Spinal cord (tissue), 10 donors: Measurements from ENCODE around the gene FOXN3. TPM values are rescaled to one million over a fixed set of nuclear protein-coding genes. Genes with fewer than 3 reads are reported as not detected.
A peak's percentile ranks its signal among the peaks of the same experiment; 100 is the strongest.

Experiments
- DNase-seq, 6 donors: peaks; one replicate each; pipeline versions ENCODE4 v3.0.0 to v3.0.0-alpha.2; 2013 to 2015; ENCODE audit warnings: low spot score in 6 of 6, low read depth in 4 of 6
- H3K27ac ChIP-seq: one replicate; pipeline ENCODE4 v1.5.1; 2013; ENCODE audit warnings: low read depth, low read length, control low read depth
- H3K27me3 ChIP-seq: one replicate; pipeline ENCODE4 v1.6.1; 2013; ENCODE audit warnings: low read length; ENCODE audit not compliant: control insufficient read depth, insufficient read depth
- H3K36me3 ChIP-seq: one replicate; pipeline ENCODE4 v1.6.1; 2013; ENCODE audit warnings: low read length; ENCODE audit not compliant: control insufficient read depth, insufficient read depth
- H3K4me1 ChIP-seq: one replicate; pipeline ENCODE4 v1.6.1; 2013; ENCODE audit warnings: low read length; ENCODE audit not compliant: control insufficient read depth, insufficient read depth
- H3K4me3 ChIP-seq: one replicate; pipeline ENCODE4 v1.5.1; 2013; ENCODE audit warnings: low read depth, low read length, control low read depth
- H3K9me3 ChIP-seq: one replicate; pipeline ENCODE4 v1.6.1; 2013; ENCODE audit warnings: low read length; ENCODE audit not compliant: control insufficient read depth, insufficient read depth
- WGBS: methylation state at CpG from one replicate; pipeline ENCODE4 v1.1.5; 2013; ENCODE audit warnings: missing lambda C conversion rate; ENCODE audit not compliant: insufficient coverage; 5-methylcytosine and 5-hydroxymethylcytosine counted together
- polyA plus RNA-seq, 2 donors: library from polyadenylated mRNA; unstranded; fragments of 120-200 nt; gene quantifications; one replicate each; pipeline ENCODE4 v1.2.1, GENCODE V29; 2013; ENCODE audit not compliant: insufficient read length in 2 of 2
- total RNA-seq, 2 donors: library from RNA; depleted of rRNA in 1 of 2; stranded (reverse); fragments of 120-200 nt in 1 of 2; fragments of >200 nt in 1 of 2; gene quantifications; one replicate each; pipeline versions ENCODE4 v1.2.3 to v1.2.4, GENCODE V29; 2013 to 2014
- donor health status: healthy.

FOXN3 gene
- total and polyA plus RNA-seq, 4 donors, result 37.8 to 56.8 (median 46.8) TPM

DNA sequence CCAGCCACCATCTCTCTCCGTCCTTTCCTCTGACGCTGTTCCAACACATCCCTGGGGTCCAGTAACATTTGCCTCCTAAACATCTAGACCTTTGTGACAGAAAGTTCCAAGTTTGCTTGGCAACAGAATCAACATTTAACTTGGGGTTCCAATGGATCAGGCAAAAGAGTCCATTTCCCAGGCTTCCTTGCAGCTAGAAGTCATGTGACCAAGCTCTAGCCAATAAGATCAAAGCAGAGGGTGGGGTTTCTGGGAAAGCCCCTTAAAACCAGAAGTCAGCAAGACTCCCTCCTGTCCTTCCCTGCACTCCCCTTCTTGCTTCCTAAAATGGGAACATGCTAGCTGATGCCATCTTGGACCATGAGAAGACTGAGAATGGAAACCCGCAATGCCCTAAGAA, 14.7 kb downstream of the FOXN3 start:
- Histone ChIP-seq H3K27ac (no peak overlapping the region), H3K4me1 (peaks cover 16% of the 10 kb centered on the region), H3K9me3 (no peaks in the 10 kb centered on the region), H3K27me3 (no peaks in the 10 kb centered on the region), H3K36me3 (no peaks in the 10 kb centered on the region), H3K4me3 (no peak overlapping the region)
- no peak for DNase-seq
- 60% methylated on average over 3 of the region's 3 CpGs for WGBS

GRCh38 chr14:89401761-89402160, 15.3 kb downstream of the FOXN3 start:
- H3K27me3 ChIP-seq, result no peaks in the 10 kb centered on the region
- H3K4me1 ChIP-seq, result peaks cover 16% of the 10 kb centered on the region
- no peak overlapping the region for H3K27ac ChIP-seq
- no peak overlapping the region for H3K4me3 ChIP-seq
- no peaks in the 10 kb centered on the region for H3K36me3 ChIP-seq
- no peaks in the 10 kb centered on the region for H3K9me3 ChIP-seq
- 29% methylated on average over 1 of the region's 4 CpGs for WGBS
- no peak for DNase-seq

GRCh38 chr14:89401241-89401640, 15.8 kb downstream of the FOXN3 start:
- 100% methylated on average over 4 of the region's 5 CpGs for WGBS
- Histone ChIP-seq H3K4me1 (peaks cover 16% of the 10 kb centered on the region), H3K27ac (no peak overlapping the region)

GRCh38 chr14:89400529-89400928, 16.5 kb downstream of the FOXN3 start:
- no peak for DNase-seq
- H3K36me3 ChIP-seq, result no peaks in the 10 kb centered on the region
- no peak overlapping the region for H3K27ac ChIP-seq
- WGBS, result 85% methylated on average over 2 of the region's 2 CpGs
- no peak overlapping the region for H3K4me3 ChIP-seq
- no peaks in the 10 kb centered on the region for H3K27me3 ChIP-seq
- no peaks in the 10 kb centered on the region for H3K9me3 ChIP-seq
- peaks cover 16% of the 10 kb centered on the region for H3K4me1 ChIP-seq

More at GRCh38 chr14:89401241-89401640, 15.8 kb downstream of the FOXN3 start:
- DNase-seq, result no peak
- Histone ChIP-seq H3K27me3 (no peaks in the 10 kb centered on the region), H3K4me3 (no peak overlapping the region), H3K36me3 (no peaks in the 10 kb centered on the region), H3K9me3 (no peaks in the 10 kb centered on the region)

- peak in 5 of 6 donors; percentile 43 to 94 (median 70) for DNase-seq
- Histone ChIP-seq H3K36me3 (no peaks in the 10 kb centered on the region), H3K4me3 (no peak overlapping the region), H3K4me1 (peaks cover 16% of the 10 kb centered on the region), H3K27me3 (no peaks in the 10 kb centered on the region), H3K27ac (peak overlapping the region; percentile 30), H3K9me3 (no peaks in the 10 kb centered on the region)
- WGBS, result 6% methylated on average over 6 of the region's 10 CpGs
Measured at GRCh38 chr14:89399594-89400068, 17.4 kb downstream of the FOXN3 start.

DNA sequence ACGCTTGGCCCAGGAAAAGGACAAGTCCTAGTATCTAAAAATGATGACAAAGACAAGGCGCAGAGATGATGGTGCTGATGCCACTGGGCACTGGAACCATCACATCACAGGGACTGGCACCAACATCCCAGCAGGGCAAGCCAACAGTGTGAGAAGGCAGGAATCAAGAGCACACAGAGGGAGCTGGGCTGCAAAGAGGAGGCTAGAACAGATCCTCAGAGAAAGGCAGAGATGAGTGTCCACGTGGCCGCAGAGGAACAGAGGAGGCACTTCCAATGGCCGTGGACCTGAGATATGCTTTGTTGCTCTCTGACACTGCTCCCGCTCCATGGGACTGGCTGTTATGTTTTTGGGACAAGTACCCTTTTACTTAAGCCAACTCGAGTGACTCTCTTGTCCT, 17.9 kb downstream of the FOXN3 start:
- no peak for DNase-seq
- Histone ChIP-seq H3K4me3 (no peak overlapping the region), H3K9me3 (no peaks in the 10 kb centered on the region), H3K27me3 (no peaks in the 10 kb centered on the region), H3K36me3 (no peaks in the 10 kb centered on the region), H3K4me1 (peaks cover 16% of the 10 kb centered on the region), H3K27ac (peak overlapping the region; percentile 30)
- 45% methylated on average over 6 of the region's 7 CpGs for WGBS

DNA sequence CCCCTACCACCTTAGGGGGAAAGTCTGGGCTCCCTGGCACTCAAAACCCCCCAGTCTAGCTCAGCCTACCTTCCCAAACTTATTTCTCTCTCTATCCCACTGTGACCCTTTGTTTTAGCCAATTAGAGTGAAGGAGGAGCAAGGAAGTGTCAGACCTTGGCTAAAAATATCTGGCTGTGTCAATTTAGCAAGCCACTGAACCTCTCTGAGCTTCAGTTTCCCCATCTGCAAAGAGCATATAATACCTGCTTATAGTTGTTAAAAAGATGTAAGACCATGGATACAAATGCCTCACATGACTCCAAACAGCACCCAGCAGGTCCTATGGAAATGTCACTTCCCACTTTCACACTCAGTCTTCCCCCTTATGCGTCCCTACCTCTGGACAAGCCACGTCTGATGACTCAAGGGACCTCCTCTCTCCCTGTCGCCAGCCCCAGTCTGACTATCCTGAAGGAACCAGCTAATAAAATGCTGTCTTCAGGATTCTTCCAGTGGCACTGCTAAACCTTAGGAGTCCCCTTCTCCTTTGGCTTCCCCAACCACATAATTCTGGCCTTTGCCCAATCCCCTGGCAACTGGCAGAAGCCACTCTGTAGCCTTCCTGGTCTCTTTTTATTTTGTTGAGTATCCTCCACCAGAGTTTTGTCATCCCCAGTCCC, 19.3 kb downstream of the FOXN3 start:
- Histone ChIP-seq H3K4me3 (no peak overlapping the region), H3K4me1 (peaks cover 16% of the 10 kb centered on the region), H3K27me3 (no peaks in the 10 kb centered on the region), H3K36me3 (no peaks in the 10 kb centered on the region), H3K27ac (no peak overlapping the region), H3K9me3 (no peaks in the 10 kb centered on the region)
- DNase-seq, result no peak
- 86% methylated on average over 3 of the region's 3 CpGs for WGBS

GRCh38 chr14:89394972-89395371, 22.1 kb downstream of the FOXN3 start:
- DNase-seq, result peak in 1 of 6 donors; percentile 61
- H3K27me3 ChIP-seq, result no peaks in the 10 kb centered on the region
- H3K4me1 ChIP-seq, result peaks cover 21% of the 10 kb centered on the region
- H3K9me3 ChIP-seq, result no peaks in the 10 kb centered on the region
- no peak overlapping the region for H3K27ac ChIP-seq
- WGBS, result 60% methylated on average over 2 of the region's 4 CpGs
- H3K4me3 ChIP-seq, result no peak overlapping the region
- no peaks in the 10 kb centered on the region for H3K36me3 ChIP-seq

- Histone ChIP-seq H3K4me3 (no peak overlapping the region), H3K27me3 (no peaks in the 10 kb centered on the region), H3K9me3 (no peaks in the 10 kb centered on the region), H3K4me1 (peaks cover 26% of the 10 kb centered on the region), H3K27ac (no peak overlapping the region), H3K36me3 (no peaks in the 10 kb centered on the region)
- no peak for DNase-seq
- WGBS, result 92% methylated on average over 2 of the region's 6 CpGs
Measured at GRCh38 chr14:89393222-89393745, 23.7 kb downstream of the FOXN3 start.

DNA sequence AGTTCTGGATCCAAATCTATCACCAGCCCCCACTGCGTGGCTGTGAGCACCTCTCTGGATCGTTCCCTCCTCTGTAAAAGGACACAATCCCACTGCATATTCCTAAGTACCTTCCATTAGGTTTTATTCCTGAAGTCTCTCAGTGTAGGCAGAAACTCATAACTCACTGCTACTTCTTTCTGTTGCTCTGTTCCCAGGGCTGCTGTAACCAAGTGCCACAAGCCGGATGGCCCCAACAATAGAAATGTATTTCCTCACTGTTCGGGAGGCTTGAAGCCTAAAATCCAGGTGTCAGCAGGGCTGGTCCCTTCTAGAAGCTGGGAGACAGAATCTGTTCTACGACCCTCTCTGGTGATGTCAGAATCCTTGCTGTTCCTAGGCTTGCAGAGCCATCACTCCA, 24.9 kb downstream of the FOXN3 start:
- Histone ChIP-seq H3K9me3 (no peaks in the 10 kb centered on the region), H3K4me3 (no peak overlapping the region), H3K27ac (no peak overlapping the region), H3K27me3 (no peaks in the 10 kb centered on the region), H3K4me1 (peaks cover 32% of the 10 kb centered on the region), H3K36me3 (no peaks in the 10 kb centered on the region)
- DNase-seq, result no peak
- WGBS, result 50% methylated on average over 5 of the region's 5 CpGs
